Measurements from ENCODE around the gene ZNF844. TPM values are rescaled to one million over a fixed set of nuclear protein-coding genes. Genes with fewer than 3 reads are reported as not detected.

The ZNF844 gene
- total and polyA plus RNA-seq, 2 of the 8 experiments (the other 6 are each of a cell fraction or from before 2014, with no cell fraction given): 3.1 to 9.8 TPM

DNA sequence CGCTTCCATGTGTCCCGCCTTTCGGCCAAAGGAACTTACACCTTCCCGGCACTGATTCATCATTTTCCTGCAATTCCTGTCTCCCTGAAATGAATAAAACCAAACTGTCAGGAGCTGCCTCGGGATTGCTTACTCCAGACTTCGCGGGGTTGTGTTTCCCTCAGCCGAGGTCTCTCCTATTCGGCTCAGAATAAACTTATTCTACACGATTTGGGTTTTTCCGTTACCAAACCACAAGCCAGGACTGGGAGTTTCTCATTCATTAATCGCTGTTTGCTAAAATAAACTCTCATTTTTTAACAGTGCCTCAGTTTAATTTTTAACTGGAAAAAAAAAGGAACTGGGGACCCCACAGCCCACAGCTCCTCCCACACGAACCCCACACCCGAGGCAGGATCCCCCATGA is 12.4 kb upstream of the ZNF844 start:
- H3K27ac ChIP-seq (ENCODE audit: low read depth, low read length): peak overlapping the region; percentile 84; the same call in 1 of the 2 replicates

More for the DNA sequence above, 12.4 kb upstream of the ZNF844 start:
- peak overlapping the region; percentile 60; the same call in 1 of the 2 replicates for H3K18ac ChIP-seq (ENCODE audit: extremely low read depth, low read length)
- no peak overlapping the region for H3K14ac ChIP-seq (ENCODE audit: insufficient read length)
- H3K23ac ChIP-seq (ENCODE audit: insufficient read length): no peak overlapping the region
- H3K4ac ChIP-seq (replicated peaks; ENCODE audit: insufficient read length, low read depth, low read length): no peak overlapping the region
- ChIA-PET POLR2A (ENCODE audit: partially characterized antibody) (interaction anchor here (0.9 to 7.9 kb wide), 29 partner anchors 9 to 313 kb away, joined by 3 to 72 read pairs (median 5); partner anchors contain the start of genes ZNF136, ZNF20, ZNF433 and ZNF442), CTCF (ENCODE audit: partially characterized antibody) (interaction anchor here (0.6 to 3.4 kb wide), 10 partner anchors 12 to 129 kb away, joined by 3 to 11 read pairs (median 3); partner anchors contain the start of genes ZNF20, ZNF763 and ZNF844)
- peak overlapping the region; percentile 96; the same call in 1 of the 2 replicates for H4K8ac ChIP-seq (ENCODE audit: extremely low read depth, insufficient read depth, low read length)
- H3K27me3 ChIP-seq (replicated peaks in 1 of 4; ENCODE audit: control insufficient read depth in 3 of 4, extremely low read depth in 1 of 4, insufficient read depth in 3 of 4, low read length in 3 of 4): no peaks in the 10 kb centered on the region
- FAIRE-seq (no peak), DNase-seq (ENCODE audit: low read depth in 1 of 2, low spot score in 2 of 2) (no peak)
- peak overlapping the region; percentile 61 to 77 (median 62); a peak in 6 of 7 replicates for H3K9ac ChIP-seq (replicated peaks in 1 of 4; ENCODE audit: extremely low read depth in 1 of 4, low read depth in 3 of 4, low read length in 3 of 4)
- TF ChIP-seq YY1 (IDR thresholded peaks at IDR 0.05; ENCODE audit: low read depth, low read length) (0 out of 2 replicates have a peak, but pooled peaks have one; percentile 4), TEAD4 (IDR thresholded peaks at IDR 0.05; ENCODE audit: low read depth, low read length) (no peak), TBP (IDR thresholded peaks at IDR 0.05; ENCODE audit: low read depth, low read length) (no peak), SAP30 (IDR thresholded peaks at IDR 0.05; ENCODE audit: insufficient read depth, insufficient replicate concordance, low read length) (peak; percentile 53)
- H3K79me1 ChIP-seq (ENCODE audit: low read depth, low read length): no peaks in the 10 kb centered on the region
- no peak overlapping the region for H2AK5ac ChIP-seq (ENCODE audit: low read depth, low read length)
- no peak overlapping the region for H2AFZ ChIP-seq (ENCODE audit: low read length)
- H2BK12ac ChIP-seq (ENCODE audit: low read depth, low read length): no peak overlapping the region
- peak overlapping the region; percentile 70 to 84 for H3K4me2 ChIP-seq (ENCODE audit: insufficient read depth in 1 of 2, low read depth in 2 of 2, low read length in 2 of 2)
- no peak overlapping the region for H2BK120ac ChIP-seq (replicated peaks; ENCODE audit: low read depth, low read length)
- peaks cover 0 to 8% (median 0%) of the 10 kb centered on the region in 4 experiments; a peak in 3 of 8 replicates for H3K36me3 ChIP-seq (ENCODE audit: control insufficient read depth in 2 of 4, insufficient read depth in 4 of 4, low read length in 3 of 4)
- H4K91ac ChIP-seq (replicated peaks; ENCODE audit: insufficient read length, low read length): no peak overlapping the region
- 0 out of 2 replicates have a peak overlapping the region, but pooled peaks have one; percentile 72 for H2BK5ac ChIP-seq (ENCODE audit: low read depth, low read length)
- no peak overlapping the region for H4K5ac ChIP-seq (ENCODE audit: insufficient read length, low read depth, low read length)
- peaks cover 6 to 15% of the 10 kb centered on the region in 2 experiments; a peak in 3 of 4 replicates for H3K9me3 ChIP-seq (ENCODE audit: insufficient read depth in 2 of 2, low read depth in 1 of 2, low read length in 1 of 2)
- peak overlapping the region; percentile 42 to 92 (median 86) for H3K4me3 ChIP-seq (ENCODE audit: extremely low read depth in 1 of 4, insufficient read depth in 2 of 4, low read depth in 3 of 4, low read length in 4 of 4)
- no peak overlapping the region for H3K56ac ChIP-seq (replicated peaks; ENCODE audit: insufficient read length, low read depth, low read length)
- H2BK15ac ChIP-seq (ENCODE audit: low read length): 0 out of 2 replicates have a peak overlapping the region, but pooled peaks have one; percentile 46
- peaks cover 3% of the 10 kb centered on the region for H3K23me2 ChIP-seq (ENCODE audit: low read depth, low read length)
- no peaks in the 10 kb centered on the region for H4K20me1 ChIP-seq (replicated peaks in 1 of 2; ENCODE audit: control insufficient read depth in 1 of 2, insufficient read depth in 2 of 2, low read length in 2 of 2)
- no peak overlapping the region for H2BK20ac ChIP-seq (ENCODE audit: low read length)
- H3K79me2 ChIP-seq (ENCODE audit: control insufficient read depth in 1 of 2, insufficient read depth in 2 of 2, low read length in 2 of 2): peaks cover 0 to 10% of the 10 kb centered on the region in 2 experiments; a peak in 2 of 4 replicates
- WGBS, 2 experiments (ENCODE audit: extremely low coverage in 1 of 2, insufficient coverage in 1 of 2, insufficient read length in 1 of 2, insufficient replicate concordance in 2 of 2, low coverage in 1 of 2, low lambda C conversion rate in 2 of 2, missing lambda C conversion rate in 1 of 2): 3% methylated on average over 13 of the region's 14 CpGs; no CpG with 5 or more reads in 1 of the 2 experiments
- H3K4me1 ChIP-seq (replicated peaks in 1 of 4; ENCODE audit: control insufficient read depth in 3 of 4, insufficient read depth in 4 of 4, low read length in 3 of 4): peaks cover 0 to 6% (median 4%) of the 10 kb centered on the region in 4 experiments; a peak in 3 of 7 replicates

All from H1 (cell line).